GM10248 (cell line): ENCODE measurements around the gene PTPRF.

Source experiments
- CTCF ChIA-PET: fragments of 300-600 bp; sonication (Branson Sonifier 250); formaldehyde crosslinking; extraction: SDS; loops from one replicate; lab custom pipeline; 2021; ENCODE audit warnings: antibody characterized with exemption; lab: Yijun Ruan, JAX
- POLR2A ChIA-PET: fragments of 350-650 bp; sonication (Branson Sonifier 250); formaldehyde crosslinking; extraction: SDS; loops from one replicate; lab custom pipeline; 2020; ENCODE audit warnings: antibody characterized with exemption; lab: Yijun Ruan, JAX
- DNase-seq: peaks from one replicate; pipeline ENCODE4 v3.0.0; 2012; ENCODE audit errors: extremely low spot score
- TF ChIP-seq, protein P1 (sequence below): IDR thresholded peaks from 2 replicates; pipeline ENCODE4 v1.5.1; 2012; ENCODE audit warnings: mild to moderate bottlenecking, low read depth; ENCODE audit errors: extremely low read depth, missing control alignments, control extremely low read depth

Gene PTPRF

DNA sequence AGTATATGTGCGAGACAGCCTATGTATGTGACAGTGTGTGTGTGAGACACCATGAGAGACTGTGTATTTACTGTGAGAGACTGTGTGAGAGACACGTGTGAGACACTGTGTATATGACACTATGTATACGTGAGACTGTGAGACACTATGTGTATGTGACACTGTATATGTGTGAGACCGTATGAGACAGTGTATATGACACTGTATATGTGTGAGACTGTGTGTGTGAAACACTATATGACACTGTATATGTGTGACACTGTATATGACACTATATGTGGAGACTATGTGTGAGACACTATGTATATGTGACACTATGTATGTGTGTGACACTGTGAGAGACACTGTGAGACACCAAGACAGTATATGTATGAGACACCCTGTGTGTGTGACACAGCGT lies 66.3 kb downstream of the PTPRF start:
- TF ChIP-seq, protein P1, sequence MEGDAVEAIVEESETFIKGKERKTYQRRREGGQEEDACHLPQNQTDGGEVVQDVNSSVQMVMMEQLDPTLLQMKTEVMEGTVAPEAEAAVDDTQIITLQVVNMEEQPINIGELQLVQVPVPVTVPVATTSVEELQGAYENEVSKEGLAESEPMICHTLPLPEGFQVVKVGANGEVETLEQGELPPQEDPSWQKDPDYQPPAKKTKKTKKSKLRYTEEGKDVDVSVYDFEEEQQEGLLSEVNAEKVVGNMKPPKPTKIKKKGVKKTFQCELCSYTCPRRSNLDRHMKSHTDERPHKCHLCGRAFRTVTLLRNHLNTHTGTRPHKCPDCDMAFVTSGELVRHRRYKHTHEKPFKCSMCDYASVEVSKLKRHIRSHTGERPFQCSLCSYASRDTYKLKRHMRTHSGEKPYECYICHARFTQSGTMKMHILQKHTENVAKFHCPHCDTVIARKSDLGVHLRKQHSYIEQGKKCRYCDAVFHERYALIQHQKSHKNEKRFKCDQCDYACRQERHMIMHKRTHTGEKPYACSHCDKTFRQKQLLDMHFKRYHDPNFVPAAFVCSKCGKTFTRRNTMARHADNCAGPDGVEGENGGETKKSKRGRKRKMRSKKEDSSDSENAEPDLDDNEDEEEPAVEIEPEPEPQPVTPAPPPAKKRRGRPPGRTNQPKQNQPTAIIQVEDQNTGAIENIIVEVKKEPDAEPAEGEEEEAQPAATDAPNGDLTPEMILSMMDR = no peak
- no peak for DNase-seq
- POLR2A ChIA-PET = no interaction called here
- CTCF ChIA-PET = no interaction called here

DNA sequence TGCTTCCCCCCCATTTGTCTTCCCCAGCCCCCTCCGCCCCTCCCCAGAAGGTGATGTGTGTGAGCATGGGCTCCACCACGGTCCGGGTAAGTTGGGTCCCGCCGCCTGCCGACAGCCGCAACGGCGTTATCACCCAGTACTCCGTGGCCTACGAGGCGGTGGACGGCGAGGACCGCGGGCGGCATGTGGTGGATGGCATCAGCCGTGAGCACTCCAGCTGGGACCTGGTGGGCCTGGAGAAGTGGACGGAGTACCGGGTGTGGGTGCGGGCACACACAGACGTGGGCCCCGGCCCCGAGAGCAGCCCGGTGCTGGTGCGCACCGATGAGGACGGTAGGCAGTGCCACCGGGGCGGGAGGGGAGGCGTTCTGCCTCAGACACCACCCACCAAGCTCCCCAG lies 67.0 kb downstream of the PTPRF start:
- ChIA-PET CTCF (no interaction called here), POLR2A (no interaction called here)
- TF ChIP-seq, protein P1 = no peak
- no peak for DNase-seq

DNA sequence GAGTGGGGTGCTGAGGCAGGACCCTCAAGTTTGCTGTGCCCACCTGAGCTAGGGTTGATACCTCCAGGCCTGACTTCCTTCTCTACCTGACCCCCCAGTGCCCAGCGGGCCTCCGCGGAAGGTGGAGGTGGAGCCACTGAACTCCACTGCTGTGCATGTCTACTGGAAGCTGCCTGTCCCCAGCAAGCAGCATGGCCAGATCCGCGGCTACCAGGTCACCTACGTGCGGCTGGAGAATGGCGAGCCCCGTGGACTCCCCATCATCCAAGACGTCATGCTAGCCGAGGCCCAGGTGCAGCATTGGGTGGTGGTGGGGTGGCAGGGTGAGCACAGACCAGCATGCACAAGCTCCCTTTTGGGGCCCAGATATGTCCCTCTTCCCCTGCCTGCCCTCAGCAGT lies 67.9 kb downstream of the PTPRF start:
- ChIA-PET CTCF (no interaction called here), POLR2A (no interaction called here)

DNA sequence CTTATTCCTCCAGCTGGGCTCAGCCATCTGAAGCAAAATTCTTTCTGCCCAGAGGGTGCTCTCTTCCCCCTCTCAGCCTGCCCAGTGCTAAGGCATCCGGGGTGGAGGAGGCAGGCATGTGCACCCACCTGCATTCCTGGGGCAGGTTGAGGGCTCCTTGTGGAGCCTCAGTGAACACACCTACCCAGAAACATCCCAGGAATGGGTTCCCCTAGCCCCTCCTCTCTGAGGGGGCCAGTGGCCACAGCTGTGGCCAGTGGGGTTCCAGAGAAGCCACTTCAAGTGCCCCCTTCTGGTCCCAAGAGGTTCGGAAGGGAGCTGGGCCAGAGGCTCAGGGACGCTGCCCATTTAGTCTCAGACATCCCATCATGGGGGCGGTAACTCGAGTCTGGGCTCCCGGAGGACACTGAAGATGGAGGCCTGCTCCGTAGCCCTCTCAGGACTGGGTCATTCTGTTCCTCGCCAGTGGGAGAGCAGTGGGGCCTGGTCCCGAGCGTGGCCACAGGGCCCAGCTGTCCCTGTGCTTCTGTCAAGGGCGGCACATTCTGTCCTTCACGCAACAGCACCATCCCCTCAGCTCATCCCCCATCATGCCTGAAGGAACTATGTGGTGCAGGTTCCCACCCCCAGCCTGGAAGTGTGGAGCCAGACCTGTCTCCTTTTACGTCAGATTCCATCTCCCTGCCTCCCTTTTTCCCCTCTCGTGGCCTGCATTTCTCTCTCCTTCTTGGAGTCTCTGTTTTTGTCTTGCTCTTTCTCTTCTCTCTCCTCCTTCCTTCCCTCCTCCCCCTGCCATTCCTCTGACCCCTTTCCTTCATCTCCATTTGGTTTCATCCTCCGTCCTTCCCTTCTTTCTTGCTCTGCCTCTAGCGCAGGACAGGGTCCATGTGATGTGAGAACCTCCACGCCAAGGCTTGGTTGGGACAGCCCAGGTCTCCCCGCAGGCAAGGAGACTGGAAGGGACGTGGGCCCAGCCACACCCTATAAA lies 69.6 kb downstream of the PTPRF start:
- TF ChIP-seq, protein P1 = no peak
- DNase-seq = no peak
- ChIA-PET POLR2A (no interaction called here), CTCF (no interaction called here)

More for the DNA sequence above, 67.9 kb downstream of the PTPRF start:
- TF ChIP-seq, protein P1 = no peak
- no peak for DNase-seq

DNA sequence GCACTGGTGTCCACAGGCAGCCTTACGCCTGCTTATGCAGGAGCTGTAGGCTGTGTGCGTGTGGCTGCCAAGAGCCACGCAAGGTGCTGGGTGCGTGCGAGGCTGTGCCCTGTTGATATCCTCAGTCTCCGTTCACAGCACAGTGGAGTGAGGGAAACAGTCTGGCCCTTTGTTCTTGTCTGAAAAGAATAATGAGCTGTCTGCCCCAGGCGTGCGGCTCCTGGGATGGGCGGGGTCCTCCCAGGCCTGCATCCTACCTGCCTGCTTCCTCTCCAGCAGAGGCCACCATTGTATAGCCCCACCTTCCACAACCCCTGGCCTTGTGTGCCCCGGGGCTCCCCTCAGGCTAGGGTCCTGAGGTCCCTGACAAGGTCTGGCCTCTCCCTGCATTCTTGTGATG lies 72.3 kb downstream of the PTPRF start:
- ChIA-PET CTCF (no interaction called here), POLR2A (no interaction called here)
- DNase-seq = no peak
- TF ChIP-seq, protein P1 = no peak

DNA sequence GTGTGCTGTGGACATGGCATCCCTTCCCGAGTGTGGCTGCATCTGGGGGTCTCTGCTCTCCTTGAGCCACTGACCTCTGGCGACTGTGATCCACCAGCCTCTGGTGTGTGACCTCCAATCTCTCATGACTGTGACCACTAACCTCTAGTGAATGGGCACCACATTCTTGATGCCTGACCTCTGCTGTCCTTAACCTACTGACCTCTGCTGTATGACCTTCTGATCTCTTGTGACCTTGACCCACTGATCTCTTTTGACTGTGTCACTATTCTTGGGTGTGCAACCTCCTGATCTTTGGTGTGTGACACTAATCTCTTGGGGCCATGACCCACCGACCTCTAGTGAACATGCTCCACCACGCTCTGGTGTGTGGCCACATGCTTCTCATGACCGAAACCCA lies 73.5 kb downstream of the PTPRF start:
- ChIA-PET POLR2A (no interaction called here), CTCF (no interaction called here)
- no peak for DNase-seq
- TF ChIP-seq, protein P1 = no peak
